Nephron progenitor cell (in vitro differentiated cells): ENCODE data around the gene PIH1D2.
"Not testable (repeated sequence)": the region's sequence is repeated elsewhere in the genome, so short reads cannot be mapped to it uniquely, and the experiment has no call there.

Source experiments
- DNase-seq: peaks from one replicate; pipeline ENCODE4 v3.0.0; 2021
- H3K27ac Mint-ChIP-seq: 2 replicates; pipeline ENCODE4 v1.8.0; 2021; ENCODE audit warnings: mild to moderate bottlenecking, moderate library complexity, mixed read lengths
- H3K27me3 Mint-ChIP-seq: 2 replicates; pipeline ENCODE4 v1.8.0; 2021; ENCODE audit warnings: mild to moderate bottlenecking, low read depth, mixed read lengths; ENCODE audit not compliant: poor library complexity
- H3K36me3 Mint-ChIP-seq: 2 replicates; pipeline ENCODE4 v1.8.0; 2021; ENCODE audit warnings: low read depth, mixed read lengths
- H3K4me1 Mint-ChIP-seq: 2 replicates; pipeline ENCODE4 v1.8.0; 2021; ENCODE audit warnings: mixed read lengths
- H3K4me3 Mint-ChIP-seq: 2 replicates; pipeline ENCODE4 v1.8.0; 2021; ENCODE audit warnings: mild to moderate bottlenecking, moderate library complexity, mixed read lengths
- H3K9me3 Mint-ChIP-seq: 2 replicates; pipeline ENCODE4 v1.8.0; 2021; ENCODE audit warnings: mild to moderate bottlenecking, moderate library complexity, mixed read lengths
- TF ChIP-seq, protein P1 (sequence below): fragments of 200-600 bp; sonication (generic); IDR thresholded peaks from 2 replicates; pipeline ENCODE4 v1.5.0; 2021; ENCODE audit warnings: antibody characterized with exemption

Gene PIH1D2

DNA sequence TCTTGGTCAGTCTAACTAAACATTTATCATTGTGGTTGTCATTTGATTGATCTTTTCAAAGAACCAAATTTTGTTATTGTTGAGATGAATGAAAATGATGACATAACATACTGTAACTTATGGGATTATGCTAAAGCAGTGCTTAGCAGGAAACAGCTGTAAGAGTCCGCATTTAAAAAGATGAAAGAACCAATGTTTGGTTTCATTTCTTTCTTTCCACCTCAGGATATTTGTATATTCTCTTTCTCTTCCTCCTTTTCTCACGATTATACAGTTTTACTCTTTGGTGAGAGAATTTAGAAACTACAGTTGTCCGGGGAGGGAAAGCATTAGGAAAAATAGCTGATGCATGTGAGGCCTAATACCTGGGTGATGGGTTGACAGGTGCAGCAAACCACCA, 23.1 kb downstream of the PIH1D2 start:
- TF ChIP-seq, protein P1, sequence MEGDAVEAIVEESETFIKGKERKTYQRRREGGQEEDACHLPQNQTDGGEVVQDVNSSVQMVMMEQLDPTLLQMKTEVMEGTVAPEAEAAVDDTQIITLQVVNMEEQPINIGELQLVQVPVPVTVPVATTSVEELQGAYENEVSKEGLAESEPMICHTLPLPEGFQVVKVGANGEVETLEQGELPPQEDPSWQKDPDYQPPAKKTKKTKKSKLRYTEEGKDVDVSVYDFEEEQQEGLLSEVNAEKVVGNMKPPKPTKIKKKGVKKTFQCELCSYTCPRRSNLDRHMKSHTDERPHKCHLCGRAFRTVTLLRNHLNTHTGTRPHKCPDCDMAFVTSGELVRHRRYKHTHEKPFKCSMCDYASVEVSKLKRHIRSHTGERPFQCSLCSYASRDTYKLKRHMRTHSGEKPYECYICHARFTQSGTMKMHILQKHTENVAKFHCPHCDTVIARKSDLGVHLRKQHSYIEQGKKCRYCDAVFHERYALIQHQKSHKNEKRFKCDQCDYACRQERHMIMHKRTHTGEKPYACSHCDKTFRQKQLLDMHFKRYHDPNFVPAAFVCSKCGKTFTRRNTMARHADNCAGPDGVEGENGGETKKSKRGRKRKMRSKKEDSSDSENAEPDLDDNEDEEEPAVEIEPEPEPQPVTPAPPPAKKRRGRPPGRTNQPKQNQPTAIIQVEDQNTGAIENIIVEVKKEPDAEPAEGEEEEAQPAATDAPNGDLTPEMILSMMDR, result no peak
- H3K9me3 Mint-ChIP-seq, result peaks cover 29% of the 10 kb centered on the region
- H3K36me3 Mint-ChIP-seq, result peaks cover 90% of the 10 kb centered on the region
- H3K4me1 Mint-ChIP-seq, result no peaks in the 10 kb centered on the region
- DNase-seq, result no peak
- H3K27ac Mint-ChIP-seq, result no peak overlapping the region
- H3K4me3 Mint-ChIP-seq, result no peak overlapping the region
- peaks cover 3% of the 10 kb centered on the region for H3K27me3 Mint-ChIP-seq

DNA sequence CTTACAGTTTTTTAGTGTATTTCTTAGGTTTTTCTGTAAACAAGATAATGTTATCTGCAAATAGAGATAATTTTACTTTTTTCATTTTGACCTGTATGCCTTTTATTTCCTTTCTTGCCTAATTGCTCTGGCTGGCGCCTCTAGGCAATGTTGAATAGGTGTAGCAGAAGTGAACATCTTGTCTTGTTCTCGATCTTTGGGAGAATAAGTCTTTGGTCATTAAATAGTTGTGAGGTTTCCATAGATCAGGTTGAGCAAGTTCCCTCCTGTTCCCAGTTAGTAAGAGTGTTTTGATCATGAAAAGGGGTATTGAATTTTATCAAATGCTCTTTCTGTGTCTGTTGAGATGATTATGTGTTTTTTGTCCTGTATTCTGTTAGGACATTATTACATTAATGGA, 24.0 kb downstream of the PIH1D2 start:
- no peaks in the 10 kb centered on the region for H3K4me1 Mint-ChIP-seq
- peaks cover 29% of the 10 kb centered on the region for H3K9me3 Mint-ChIP-seq
- no peak for DNase-seq
- H3K27me3 Mint-ChIP-seq, result peaks cover 3% of the 10 kb centered on the region
- peaks cover 92% of the 10 kb centered on the region for H3K36me3 Mint-ChIP-seq
- no peak overlapping the region for H3K27ac Mint-ChIP-seq
- H3K4me3 Mint-ChIP-seq, result no peak overlapping the region
- TF ChIP-seq, protein P1, result no peak

DNA sequence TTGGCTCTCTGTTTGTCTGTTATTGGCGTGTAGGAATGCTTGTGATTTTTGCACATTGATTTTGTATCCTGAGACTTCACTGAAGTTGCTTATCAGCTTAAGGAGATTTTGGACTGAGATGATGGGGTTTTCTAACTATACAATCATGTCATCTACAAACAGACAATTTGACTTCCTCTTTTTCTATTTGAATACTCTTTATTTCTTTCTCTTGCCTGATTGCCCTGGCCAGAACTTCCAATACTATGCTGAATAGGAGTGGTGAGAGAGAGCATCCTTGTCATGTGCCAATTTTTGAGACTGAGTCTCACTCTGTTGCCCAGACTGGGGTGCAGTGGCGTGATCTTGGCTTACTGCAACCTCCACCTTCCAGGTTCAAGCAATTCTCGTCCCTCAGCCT, 25.6 kb downstream of the PIH1D2 start:
- Mint-ChIP-seq H3K27ac (peak overlapping the region; percentile 15), H3K36me3 (peaks cover 94% of the 10 kb centered on the region), H3K9me3 (peaks cover 29% of the 10 kb centered on the region)
- not testable (repeated sequence) for DNase-seq, H3K4me3 Mint-ChIP-seq, H3K27me3 Mint-ChIP-seq, H3K4me1 Mint-ChIP-seq

DNA sequence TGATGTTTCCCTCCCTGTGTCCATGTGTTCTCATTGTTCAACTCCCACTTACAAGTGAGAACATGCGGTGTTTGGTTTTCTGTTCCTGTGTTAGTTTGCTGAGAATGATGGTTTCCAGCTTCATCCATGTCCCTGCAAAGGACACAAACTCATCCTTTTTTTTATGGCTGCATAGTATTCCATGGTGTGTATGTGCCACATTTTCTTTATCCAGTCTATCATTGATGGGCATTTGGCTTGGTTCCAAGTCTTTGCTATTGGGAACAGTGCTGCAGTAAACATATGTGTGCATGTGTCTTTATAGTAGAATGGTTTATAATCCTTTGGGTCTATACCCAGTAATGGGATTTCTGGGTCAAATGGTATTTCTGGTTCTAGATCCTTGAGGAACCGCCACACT, 27.2 kb downstream of the PIH1D2 start:
- not testable (repeated sequence) for H3K4me1 Mint-ChIP-seq, H3K4me3 Mint-ChIP-seq, H3K27me3 Mint-ChIP-seq, H3K27ac Mint-ChIP-seq, DNase-seq
- peaks cover 29% of the 10 kb centered on the region for H3K9me3 Mint-ChIP-seq
- H3K36me3 Mint-ChIP-seq, result peaks cover 96% of the 10 kb centered on the region

DNA sequence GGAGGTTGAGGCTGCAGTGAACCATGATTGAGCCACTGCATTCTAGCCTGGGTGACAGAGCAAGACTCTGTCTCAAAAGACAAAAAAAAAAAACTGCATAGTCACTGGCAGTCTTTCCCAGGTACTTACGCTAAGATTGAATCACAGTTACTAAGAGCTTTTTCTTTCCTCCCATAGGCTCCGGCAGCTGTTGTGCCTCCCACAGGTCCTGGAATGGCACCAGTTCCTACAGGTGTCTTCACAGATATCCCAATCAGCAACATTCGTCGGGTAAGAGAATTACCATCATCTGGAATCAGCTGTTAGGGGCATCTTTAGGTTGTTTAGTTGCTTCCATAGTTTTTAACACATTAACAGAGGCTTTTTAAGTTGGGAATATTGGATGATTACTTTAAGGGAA, 28.9 kb downstream of the PIH1D2 start:
- TF ChIP-seq, protein P1, result no peak
- H3K4me3 Mint-ChIP-seq, result no peak overlapping the region
- no peak for DNase-seq
- H3K4me1 Mint-ChIP-seq, result no peaks in the 10 kb centered on the region
- peaks cover 3% of the 10 kb centered on the region for H3K27me3 Mint-ChIP-seq
- H3K36me3 Mint-ChIP-seq, result peaks cover 93% of the 10 kb centered on the region
- H3K27ac Mint-ChIP-seq, result no peak overlapping the region
- peaks cover 29% of the 10 kb centered on the region for H3K9me3 Mint-ChIP-seq

DNA sequence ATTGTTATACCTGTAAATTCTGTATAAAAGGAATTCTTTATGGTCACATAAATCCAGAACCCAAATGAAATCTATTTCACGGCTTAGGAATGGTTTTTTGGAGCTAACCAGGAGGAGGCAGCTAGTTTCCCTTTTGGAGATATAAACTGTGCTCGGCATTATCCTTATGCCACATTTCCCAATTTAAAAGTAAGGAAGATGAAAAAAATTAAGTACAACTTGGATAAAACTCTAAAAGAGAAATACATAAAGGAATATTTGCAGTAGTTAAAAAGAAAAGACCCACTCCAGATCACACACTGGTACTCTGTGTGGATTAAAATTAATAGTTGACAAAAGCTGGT, 30.9 kb downstream of the PIH1D2 start:
- H3K27me3 Mint-ChIP-seq, result peaks cover 3% of the 10 kb centered on the region
- no peak overlapping the region for H3K4me3 Mint-ChIP-seq
- H3K4me1 Mint-ChIP-seq, result no peaks in the 10 kb centered on the region
- H3K9me3 Mint-ChIP-seq, result peaks cover 19% of the 10 kb centered on the region
- H3K27ac Mint-ChIP-seq, result no peak overlapping the region
- H3K36me3 Mint-ChIP-seq, result peaks cover 90% of the 10 kb centered on the region
- no peak for DNase-seq
- TF ChIP-seq, protein P1, result no peak

DNA sequence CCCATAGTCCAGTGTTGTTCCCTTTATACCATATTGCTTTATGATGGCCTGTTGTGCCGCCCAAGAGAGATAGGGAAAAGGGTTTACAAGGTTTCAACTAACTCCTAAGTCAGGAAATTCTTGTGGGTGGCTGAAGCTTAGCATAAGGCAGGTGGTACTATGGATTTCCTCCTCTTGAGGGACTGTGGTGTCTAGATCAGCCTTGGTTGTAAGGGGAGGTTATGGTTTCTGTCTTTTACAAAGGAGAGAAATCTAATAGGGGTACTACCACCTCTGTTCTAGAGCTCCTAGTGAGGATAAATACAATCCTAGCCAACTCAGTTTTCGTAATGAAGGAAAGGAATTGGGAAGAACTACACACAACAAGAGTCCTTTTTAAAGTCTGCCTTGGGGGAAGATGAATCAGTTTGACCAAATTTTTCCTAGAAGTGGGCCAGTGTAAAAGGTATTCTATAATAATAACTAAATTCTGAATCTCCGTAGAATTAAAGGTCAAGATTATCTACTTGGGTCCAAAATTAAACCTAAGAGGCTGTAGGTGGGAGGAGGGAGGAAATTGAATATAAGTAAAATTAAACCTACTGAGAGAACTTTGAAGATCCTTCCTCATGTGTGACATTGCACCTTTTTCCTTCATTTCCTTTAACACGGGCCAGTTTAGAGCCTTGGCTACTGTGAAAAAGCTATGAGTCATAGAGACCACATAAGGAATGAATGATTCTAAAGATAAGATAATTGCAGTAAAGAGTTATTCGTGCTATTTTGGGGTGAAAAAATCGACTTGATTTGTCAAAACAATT, 31.5 kb downstream of the PIH1D2 start:
- peaks cover 90% of the 10 kb centered on the region for H3K36me3 Mint-ChIP-seq

More for the DNA sequence above, 31.5 kb downstream of the PIH1D2 start:
- Mint-ChIP-seq H3K4me3 (no peak overlapping the region), H3K27me3 (peaks cover 1% of the 10 kb centered on the region), H3K9me3 (peaks cover 15% of the 10 kb centered on the region), H3K27ac (no peak overlapping the region), H3K4me1 (no peaks in the 10 kb centered on the region)
- TF ChIP-seq, protein P1, result no peak
- DNase-seq, result no peak
